ENCODE results near the gene TKTL1.
"Not testable (repeated sequence)": the region's sequence is repeated elsewhere in the genome, so short reads cannot be mapped to it uniquely, and the experiment has no call there.

DNA sequence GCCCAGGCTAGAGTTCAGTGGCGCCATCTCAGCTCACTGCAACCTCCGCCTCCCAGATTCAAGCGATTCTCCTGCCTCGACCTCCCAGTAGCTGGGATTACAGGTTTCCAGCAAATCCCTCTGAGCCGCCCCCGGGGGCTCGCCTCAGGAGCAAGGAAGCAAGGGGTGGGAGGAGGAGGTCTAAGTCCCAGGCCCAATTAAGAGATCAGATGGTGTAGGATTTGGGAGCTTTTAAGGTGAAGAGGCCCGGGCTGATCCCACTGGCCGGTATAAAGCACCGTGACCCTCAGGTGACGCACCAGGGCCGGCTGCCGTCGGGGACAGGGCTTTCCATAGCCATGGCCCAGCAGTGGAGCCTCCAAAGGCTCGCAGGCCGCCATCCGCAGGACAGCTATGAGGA, 38.3 kb upstream of the TKTL1 start, which contains the start of gene OPN1MW3:
- TF ChIP-seq, protein P1, sequence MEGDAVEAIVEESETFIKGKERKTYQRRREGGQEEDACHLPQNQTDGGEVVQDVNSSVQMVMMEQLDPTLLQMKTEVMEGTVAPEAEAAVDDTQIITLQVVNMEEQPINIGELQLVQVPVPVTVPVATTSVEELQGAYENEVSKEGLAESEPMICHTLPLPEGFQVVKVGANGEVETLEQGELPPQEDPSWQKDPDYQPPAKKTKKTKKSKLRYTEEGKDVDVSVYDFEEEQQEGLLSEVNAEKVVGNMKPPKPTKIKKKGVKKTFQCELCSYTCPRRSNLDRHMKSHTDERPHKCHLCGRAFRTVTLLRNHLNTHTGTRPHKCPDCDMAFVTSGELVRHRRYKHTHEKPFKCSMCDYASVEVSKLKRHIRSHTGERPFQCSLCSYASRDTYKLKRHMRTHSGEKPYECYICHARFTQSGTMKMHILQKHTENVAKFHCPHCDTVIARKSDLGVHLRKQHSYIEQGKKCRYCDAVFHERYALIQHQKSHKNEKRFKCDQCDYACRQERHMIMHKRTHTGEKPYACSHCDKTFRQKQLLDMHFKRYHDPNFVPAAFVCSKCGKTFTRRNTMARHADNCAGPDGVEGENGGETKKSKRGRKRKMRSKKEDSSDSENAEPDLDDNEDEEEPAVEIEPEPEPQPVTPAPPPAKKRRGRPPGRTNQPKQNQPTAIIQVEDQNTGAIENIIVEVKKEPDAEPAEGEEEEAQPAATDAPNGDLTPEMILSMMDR (IDR thresholded peaks at IDR 0.05): not testable (repeated sequence)
- not testable (repeated sequence) for TF ChIP-seq POLR2AphosphoS5, EP300 (IDR thresholded peaks at IDR 0.05)
